ENCODE measurements around the gene NRIP3.

DNA sequence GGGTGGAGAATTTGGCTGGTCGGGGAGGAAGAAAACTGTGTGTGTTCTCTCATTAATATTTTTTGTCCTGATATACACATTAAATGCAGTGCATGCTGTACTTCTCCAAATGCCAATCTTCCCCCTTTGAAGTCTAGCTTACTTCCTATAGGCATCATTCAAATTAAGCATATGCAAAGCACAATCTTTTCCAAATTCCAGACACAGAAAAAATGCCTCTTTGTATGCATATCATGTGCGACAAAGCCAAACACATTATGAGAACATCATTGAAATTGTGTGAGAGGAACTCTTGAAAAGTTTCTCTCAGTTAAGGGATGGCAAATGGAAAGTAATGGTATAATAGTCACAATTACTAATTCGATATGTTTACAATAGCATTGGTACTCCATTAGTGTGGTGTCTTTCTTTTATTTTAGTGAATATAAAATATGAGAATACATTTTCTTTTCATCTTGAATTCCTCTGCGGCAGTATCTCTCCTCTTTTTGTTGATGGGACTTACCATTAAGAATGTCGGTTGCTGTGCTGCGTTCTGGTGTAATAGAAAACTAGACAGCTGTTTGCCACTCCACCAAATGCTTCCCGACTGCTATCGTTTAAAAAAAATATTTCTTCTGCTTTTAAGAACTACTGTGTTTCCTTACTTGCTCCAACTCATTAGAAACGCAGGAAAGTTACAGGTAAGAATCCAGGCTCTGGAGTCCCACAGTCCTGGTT, 19.3 kb upstream of the NRIP3 start:
- TF ChIP-seq, protein P1, sequence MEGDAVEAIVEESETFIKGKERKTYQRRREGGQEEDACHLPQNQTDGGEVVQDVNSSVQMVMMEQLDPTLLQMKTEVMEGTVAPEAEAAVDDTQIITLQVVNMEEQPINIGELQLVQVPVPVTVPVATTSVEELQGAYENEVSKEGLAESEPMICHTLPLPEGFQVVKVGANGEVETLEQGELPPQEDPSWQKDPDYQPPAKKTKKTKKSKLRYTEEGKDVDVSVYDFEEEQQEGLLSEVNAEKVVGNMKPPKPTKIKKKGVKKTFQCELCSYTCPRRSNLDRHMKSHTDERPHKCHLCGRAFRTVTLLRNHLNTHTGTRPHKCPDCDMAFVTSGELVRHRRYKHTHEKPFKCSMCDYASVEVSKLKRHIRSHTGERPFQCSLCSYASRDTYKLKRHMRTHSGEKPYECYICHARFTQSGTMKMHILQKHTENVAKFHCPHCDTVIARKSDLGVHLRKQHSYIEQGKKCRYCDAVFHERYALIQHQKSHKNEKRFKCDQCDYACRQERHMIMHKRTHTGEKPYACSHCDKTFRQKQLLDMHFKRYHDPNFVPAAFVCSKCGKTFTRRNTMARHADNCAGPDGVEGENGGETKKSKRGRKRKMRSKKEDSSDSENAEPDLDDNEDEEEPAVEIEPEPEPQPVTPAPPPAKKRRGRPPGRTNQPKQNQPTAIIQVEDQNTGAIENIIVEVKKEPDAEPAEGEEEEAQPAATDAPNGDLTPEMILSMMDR (IDR thresholded peaks at IDR 0.05) = no peak
- TF ChIP-seq POLR2A (IDR thresholded peaks at IDR 0.05) = no peak

Measured in heart left ventricle (tissue), 13 donors.